DMS 273 treated with DMSO at 0.1 percent for 48 hours (cell line): ENCODE measurements around the gene CDC42EP4.
A peak's percentile ranks its signal among the peaks of the same experiment; 100 is the strongest.
"Not testable (repeated sequence)": the region's sequence is repeated elsewhere in the genome, so short reads cannot be mapped to it uniquely, and the experiment has no call there.

Experiments used
- DNase-seq: peaks from one replicate; lab custom pipeline; 2025; lab: John Stamatoyannopoulos, UW

Gene CDC42EP4

GRCh38 chr17:73278465-73279453, 33.0 kb downstream of the CDC42EP4 start:
- DNase-seq = peak; percentile 99

DNA sequence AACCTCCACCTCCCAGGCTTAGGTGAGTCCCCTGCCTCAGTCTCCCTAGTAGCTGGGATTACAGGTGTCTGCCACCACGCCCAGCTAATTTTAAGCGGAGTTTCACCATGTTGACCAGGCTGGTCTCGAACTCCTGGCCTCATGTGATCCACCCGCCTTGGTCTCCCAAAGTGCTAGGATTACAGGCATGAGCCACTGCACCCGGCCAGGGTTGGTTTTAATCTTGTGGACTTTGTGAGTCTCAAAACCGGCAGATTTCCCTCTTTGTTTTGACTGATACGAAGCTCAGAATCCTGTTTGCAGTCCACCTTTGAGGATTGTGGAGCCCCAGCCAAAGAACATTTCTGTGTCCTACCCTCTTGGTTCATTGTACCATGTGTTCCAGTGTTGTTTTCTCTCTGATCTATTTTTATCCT, 33.7 kb downstream of the CDC42EP4 start:
- DNase-seq = no peak

DNA sequence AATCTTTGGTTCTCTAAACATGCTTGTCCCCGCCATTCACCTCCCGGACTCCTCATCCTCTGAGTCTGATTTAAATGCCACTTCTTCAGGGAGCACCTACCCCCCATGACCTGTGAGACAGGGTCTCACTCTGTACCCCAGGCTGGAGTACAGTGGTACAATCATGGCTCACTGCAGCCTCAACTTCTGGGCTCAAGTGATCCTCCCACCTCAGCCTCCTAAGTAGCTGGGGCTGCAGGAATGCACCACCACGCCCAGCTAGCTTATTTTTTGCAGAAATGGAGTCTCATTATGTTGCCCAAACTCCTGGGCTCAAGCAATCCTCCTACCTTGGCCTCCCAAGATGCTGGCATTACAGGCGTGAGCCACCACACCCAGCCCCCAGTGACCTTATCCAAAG, 37.3 kb downstream of the CDC42EP4 start:
- DNase-seq = no peak

DNA sequence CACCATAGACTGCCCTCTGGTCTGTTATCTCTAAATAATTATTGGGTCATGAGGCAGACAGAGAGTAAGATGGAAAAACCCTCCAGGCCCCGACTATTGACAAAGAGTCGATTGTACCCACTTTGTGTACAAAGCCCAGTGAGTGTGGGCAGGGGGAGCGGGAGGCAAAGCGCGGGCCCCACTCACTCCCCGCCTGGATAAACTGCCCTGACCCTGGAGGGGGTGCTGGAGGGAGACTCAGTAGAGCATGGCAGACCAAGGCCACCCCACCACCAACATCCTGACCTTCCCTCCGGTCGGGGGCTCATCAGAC, 38.9 kb downstream of the CDC42EP4 start:
- DNase-seq = no peak

- DNase-seq = no peak
These were observed 40.7 kb downstream of the CDC42EP4 start for GRCh38 chr17:73271072-73271471.

DNA sequence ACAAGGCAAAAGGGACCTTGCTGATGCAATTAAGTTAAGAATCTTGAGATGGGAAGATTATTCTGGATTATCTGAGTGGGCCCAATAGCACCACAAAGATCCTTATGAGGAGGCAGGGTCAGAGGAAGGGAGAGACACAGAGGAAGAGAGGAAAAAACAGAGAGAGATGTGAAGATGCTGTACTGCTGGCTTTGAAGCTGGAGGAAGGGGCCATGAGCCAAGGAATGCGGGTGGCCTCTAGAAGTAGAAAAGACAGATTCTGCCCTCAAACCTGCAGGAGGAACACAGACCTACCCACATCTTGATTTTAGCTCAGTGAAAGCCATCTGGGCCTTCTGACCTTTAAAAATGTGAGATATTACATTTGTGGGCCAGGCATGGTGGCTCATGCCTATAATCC, 42.0 kb downstream of the CDC42EP4 start:
- no peak for DNase-seq

GRCh38 chr17:73269329-73269615, 42.5 kb downstream of the CDC42EP4 start:
- no peak for DNase-seq

DNA sequence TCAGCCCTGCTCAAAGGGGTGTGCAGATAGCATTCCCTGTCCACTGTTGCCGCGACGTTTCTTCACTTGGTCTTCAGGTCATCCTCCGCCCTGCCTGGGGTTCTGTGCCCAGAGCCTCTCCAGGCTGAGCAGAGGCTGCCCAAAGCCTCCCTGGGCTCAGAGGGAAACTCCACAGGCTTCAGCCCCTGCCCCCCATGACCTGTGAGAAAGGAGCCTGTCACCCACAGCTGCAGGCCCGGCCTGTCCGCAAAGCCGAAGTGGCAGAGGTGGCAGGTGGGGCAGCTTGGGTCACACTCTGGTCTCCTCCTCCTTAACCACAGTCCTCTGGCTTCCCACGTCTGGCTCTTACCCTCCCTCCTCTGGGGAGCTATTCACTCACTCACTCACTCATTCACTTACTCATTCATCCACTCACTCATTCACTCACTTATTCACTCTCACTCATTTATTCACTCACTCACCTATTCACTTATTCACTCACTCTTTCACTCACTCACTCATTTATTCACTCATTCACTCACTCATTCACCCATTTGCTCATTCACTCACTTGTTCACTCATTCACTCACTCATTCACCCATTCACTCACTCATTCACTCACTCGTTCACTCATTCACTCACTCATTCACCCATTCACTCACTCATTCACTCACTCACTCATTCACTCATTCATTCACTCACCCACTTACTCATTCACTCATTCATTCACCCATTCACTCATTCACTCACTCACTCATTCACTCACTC, 43.0 kb downstream of the CDC42EP4 start:
- no peak for DNase-seq

DNA sequence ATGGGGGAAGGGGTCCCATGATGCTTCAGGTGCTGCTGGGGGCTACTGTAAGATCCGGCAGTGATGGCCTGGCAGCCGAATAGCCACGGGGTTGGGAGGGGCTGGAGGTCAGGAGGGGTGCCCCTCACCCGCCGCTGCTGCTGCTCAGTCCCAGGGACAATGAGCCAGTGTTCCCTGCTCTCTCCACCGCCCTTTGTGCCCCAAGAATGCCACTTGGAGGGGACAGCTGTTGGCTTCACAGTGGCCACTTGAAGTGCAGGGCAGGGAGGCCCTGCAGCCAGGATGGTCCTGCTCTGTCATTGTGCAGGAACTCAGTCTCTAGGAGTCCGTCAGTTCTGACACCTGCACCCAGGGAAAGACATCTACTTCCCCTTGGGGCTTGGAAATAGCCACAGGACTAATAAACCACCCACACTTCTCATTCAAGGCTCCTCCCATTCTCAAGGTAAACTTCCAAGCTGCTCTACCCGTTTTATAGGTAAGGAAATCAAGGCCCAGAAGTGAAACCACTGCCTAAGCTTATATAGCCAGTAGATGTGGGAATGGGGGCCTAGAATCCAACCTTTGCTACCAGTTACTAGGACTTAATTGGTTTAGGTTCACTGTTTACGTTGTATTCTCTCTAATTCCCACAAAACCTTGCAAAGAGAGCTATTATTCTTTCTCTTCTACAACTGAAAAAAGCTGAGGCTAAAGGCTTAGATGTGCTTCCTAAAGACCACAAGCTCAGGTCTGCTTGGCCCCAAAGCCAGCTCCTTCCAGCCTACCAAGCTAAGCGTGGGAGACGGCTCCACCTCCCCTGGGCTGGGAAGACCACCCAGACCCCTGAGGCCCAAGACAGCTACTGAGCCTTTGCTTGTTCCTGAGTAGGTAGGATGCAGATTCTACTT, 43.9 kb downstream of the CDC42EP4 start:
- DNase-seq = no peak

- DNase-seq = no peak
These were observed 45.0 kb downstream of the CDC42EP4 start for GRCh38 chr17:73266796-73267195.

DNA sequence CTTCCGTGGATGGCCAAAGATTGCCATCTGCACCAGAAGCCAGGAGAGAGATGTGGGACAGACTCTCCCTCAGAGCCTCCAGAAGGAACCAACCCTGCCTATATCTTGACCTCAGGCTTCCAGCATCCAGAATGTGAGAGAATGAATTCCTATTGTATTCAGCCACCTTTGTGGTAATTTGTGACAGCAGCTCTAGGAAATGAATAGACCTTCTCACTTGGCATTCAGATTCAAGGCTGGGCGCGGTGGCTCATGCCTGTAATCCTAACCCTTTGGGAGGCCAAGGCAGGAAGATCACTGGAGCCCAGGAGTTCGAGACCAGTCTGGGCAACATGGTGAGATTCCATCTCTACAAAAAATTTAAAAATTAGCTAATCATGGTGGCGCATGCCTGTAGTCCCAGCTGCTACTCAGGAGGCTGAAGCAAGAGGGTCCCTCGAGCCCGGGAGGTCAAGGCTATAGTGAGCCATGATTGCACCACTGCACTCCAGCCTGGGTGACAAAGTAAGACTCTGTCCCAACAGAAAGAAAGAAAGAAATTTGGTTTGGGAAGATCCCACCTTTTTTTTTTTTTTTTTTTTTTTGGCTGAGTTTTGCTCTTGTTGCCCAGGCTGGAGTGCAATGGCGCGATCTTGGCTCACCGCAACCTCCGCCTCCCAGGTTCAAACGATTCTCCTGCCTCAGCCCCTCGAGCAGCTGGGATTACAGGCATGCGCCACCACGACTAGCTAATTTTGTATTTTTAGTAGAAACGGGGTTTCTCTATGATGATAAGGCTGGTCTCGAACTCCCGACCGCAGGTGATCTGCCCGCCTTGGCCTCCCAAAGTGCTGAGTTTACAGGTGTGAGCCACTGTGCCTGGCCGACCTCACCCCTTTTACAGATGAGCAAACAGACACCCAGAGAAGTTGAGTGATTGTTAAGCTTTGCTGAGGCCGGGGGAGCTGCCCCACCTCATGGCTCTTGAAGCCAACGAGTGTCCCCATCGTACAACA, 45.9 kb downstream of the CDC42EP4 start:
- DNase-seq = no peak

DNA sequence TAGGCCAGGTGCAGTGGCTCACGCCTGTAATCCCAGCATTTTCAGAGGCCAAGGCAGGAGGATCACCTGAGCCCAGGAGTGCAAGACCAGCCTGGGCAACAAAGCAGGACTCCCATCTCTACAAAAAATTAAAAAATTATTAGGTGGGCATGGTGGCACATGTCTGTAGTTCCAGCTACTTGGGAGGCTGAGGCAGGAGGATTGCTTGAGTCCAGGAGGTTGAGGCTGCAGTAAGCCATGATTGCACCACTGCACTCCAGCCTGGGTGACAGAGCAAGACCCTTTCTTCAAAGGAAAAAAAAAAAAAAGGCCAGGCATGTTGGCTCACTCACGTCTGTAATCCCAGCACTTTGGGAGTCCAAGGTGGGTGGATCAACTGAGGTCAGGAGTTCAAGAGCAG, 47.4 kb downstream of the CDC42EP4 start:
- DNase-seq = not testable (repeated sequence)

DNA sequence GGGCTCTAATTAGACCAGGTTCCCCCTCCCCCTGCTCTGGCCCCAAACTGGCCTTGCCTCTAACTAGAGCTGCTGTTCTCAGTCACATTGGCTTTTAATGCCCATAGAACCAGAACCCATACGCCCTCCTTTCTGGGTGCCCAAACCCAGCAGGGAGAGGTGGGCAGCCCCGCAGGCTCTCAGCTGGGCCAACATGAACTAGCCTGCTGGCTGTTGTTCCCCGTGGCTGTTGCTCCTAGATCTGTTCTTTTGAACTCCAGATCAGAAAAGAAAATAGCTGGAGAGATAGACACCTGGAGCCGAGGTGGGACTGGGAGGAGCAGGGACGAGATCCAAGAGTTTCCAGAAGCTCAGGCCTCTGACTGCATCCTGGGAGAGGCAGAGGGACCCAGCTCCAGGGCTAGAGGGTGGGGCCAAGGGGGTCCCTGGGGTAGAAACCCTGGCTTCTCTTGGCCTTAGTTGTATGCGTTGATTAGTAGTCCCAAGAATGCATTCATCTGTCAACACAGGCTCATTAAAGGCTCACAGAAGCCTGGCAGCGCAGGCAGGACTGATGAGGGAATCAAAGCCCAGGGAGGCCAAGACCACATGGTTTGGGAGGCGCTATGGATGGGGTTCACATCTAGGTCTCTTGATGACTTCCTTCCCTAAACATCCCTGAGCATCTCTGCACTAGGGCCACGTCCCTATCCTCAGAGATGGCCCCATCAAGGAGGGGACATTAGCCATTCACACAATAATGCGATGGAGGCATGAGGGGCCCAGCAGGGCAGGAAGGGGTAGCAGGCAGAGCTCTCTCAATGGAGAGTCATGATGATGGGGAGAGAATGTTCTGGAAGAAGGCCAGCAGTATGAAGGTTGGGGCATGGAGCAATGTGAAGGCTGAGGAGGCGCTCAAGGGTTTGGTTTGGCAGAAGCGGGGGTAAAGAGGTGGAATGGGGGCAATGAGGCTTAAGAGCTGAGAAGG, 48.8 kb downstream of the CDC42EP4 start:
- DNase-seq = no peak

GRCh38 chr17:73261952-73262675, 49.7 kb downstream of the CDC42EP4 start:
- no peak for DNase-seq

DNA sequence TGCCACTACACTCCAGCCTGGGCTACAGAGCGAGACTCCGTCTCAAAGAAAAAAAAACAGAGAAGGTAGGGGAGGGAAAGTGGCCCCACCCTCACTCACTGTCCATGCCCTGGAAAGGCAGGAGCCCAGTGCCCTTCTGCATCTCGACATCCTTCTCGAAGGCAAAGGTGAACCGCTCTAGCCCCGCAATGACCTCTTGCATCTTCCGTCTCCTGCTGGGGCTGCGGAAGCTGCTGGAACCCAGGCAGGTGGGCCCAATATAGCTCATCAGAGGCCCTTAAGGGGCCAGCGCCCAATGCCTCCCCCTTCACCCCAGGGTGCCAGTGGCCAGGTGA, 50.2 kb downstream of the CDC42EP4 start, which contains the start of gene CPSF4L:
Gene CPSF4L (minus strand): TSS at position 264 of the 335 bp plus-strand sequence. CDS start 62 bp downstream, at position 202.
- DNase-seq = no peak

GRCh38 chr17:73257516-73257915, 54.3 kb downstream of the CDC42EP4 start:
- no peak for DNase-seq

DNA sequence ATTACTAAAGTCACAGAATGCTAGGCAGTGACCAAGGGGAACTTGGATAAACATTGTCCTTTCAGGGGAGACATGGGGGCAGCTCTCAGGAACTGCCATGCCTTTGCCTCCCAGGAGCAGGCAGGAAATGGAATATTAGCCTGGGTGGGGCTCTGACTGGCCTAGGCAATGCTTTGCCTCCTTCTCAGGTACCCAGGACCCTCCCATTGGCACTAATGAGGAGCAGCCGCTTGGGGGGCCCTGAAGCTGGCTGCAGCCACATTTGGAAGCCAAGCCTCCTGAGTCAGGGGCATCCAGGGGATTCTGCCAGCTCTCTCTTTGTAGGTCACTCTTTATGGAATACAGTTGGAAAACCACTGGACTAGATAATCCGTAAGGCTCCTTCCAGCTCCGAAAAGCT, 55.6 kb downstream of the CDC42EP4 start:
- DNase-seq = no peak

DNA sequence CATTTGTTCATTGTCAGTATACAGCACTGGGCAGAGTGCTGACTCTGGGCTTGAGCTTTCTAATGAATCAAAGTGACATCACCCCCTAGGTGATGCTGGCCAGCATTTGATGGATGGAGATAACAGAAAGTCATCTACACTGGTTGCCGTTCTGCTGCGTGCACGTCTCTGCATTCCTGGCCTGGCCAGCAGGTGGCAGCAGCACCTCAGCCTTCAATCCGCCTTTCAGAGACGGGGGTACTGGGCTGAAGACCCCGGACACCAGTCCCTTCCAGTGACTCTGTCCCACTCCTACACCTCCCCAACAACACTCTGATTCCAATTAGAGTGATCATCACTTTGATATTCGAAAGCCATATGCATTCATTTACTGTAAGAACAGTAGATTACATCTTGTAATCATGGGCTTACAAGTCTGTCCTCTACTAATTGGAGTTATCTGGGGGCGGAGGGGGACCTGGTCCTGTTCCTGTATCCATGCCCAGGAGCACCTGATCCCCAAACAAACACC, 56.1 kb downstream of the CDC42EP4 start:
- no peak for DNase-seq

DNA sequence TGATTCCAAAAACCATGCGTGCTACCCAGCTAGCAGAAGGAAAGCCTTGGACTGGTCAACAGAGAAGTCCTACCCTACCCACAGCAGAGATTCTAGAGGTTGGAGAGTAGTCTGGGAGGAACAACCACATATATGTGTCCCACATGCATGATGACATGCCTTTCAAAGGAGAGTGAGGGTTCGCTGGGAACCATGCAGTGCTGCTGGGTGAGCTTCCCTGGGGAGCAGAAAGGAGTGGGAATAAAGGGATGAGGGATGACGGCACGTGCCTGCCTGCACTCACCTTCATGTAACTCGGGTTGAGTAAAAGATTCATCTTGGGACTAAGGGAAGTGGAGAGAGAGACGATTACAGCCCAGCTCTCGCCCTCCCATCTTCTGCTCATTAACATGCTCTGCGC, 59.9 kb downstream of the CDC42EP4 start:
- no peak for DNase-seq
